ENCODE results near the gene PSMB11.

GRCh38 chr14:23047034-23047634 is 5.1 kb downstream of the PSMB11 start:
- no peak for TF ChIP-seq POLR2A (IDR thresholded peaks at IDR 0.05)
- TF ChIP-seq, protein P1, sequence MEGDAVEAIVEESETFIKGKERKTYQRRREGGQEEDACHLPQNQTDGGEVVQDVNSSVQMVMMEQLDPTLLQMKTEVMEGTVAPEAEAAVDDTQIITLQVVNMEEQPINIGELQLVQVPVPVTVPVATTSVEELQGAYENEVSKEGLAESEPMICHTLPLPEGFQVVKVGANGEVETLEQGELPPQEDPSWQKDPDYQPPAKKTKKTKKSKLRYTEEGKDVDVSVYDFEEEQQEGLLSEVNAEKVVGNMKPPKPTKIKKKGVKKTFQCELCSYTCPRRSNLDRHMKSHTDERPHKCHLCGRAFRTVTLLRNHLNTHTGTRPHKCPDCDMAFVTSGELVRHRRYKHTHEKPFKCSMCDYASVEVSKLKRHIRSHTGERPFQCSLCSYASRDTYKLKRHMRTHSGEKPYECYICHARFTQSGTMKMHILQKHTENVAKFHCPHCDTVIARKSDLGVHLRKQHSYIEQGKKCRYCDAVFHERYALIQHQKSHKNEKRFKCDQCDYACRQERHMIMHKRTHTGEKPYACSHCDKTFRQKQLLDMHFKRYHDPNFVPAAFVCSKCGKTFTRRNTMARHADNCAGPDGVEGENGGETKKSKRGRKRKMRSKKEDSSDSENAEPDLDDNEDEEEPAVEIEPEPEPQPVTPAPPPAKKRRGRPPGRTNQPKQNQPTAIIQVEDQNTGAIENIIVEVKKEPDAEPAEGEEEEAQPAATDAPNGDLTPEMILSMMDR (IDR thresholded peaks at IDR 0.05), result no peak

Measured in uterus (tissue), 2 donors.